GM12878 (cell line): ENCODE data around the gene COL23A1. TPM values are rescaled to one million over a fixed set of nuclear protein-coding genes. Genes with fewer than 3 reads are reported as not detected.

Experiments used
- ATAC-seq: fragments of 200-7000 bp; cut with Tn5 transposase; 3 replicates; pipeline ENCODE4 v1.9.1; 2020; ENCODE audit warnings: mild to moderate bottlenecking, moderate library complexity
- BruUV-seq: library from RNA; stranded (reverse); fragments of 400-500 nt; replicated peaks from 2 replicates; lab custom pipeline; 2021; lab: Mats Ljungman, UMichigan
- CTCF ChIA-PET: fragments of 300-600 bp; sonication (Branson Sonifier 250); formaldehyde crosslinking; extraction: SDS; loops from one replicate; lab custom pipeline; 2021; ENCODE audit warnings: inconsistent platforms; lab: Yijun Ruan, JAX
- POLR2A ChIA-PET: fragments of 350-600 bp; formaldehyde crosslinking; extraction: SDS; loops from one replicate; lab custom pipeline; 2021; ENCODE audit warnings: inconsistent platforms; lab: Charles Lee
- RAD21 ChIA-PET: fragments of 300-600 bp; sonication (Branson Sonifier 250); formaldehyde crosslinking; loops from one replicate; lab custom pipeline; 2023; ENCODE audit warnings: antibody characterized with exemption; ENCODE audit not compliant: unreplicated experiment; lab: Charles Lee
- SMC1A ChIA-PET: fragments of 300-600 bp; sonication (Branson Sonifier 250); formaldehyde crosslinking; loops from one replicate; lab custom pipeline; 2023; ENCODE audit not compliant: unreplicated experiment, uncharacterized antibody; lab: Charles Lee
- DNase-seq: peaks from one replicate; pipeline ENCODE4 v3.0.0-alpha.2; 2011; ENCODE audit warnings: low read depth, low spot score
- FAIRE-seq: peaks from 3 replicates; lab custom pipeline; 2011; peaks lifted over from hg19 to GRCh38; lab: Jason Lieb, UNC
- H2AFZ ChIP-seq: 2 replicates; pipeline ENCODE4 v1.6.0; 2011; ENCODE audit warnings: low read depth, low read length, control low read depth; ENCODE audit not compliant: control insufficient read depth
- H3K27ac ChIP-seq: 2 replicates; pipeline ENCODE4 v1.5.1; 2011; ENCODE audit warnings: control low read depth; ENCODE audit not compliant: control insufficient read depth, insufficient read depth
- H3K27me3 ChIP-seq, 2 experiments: replicated peaks in 1 of 2; 2 replicates each; pipeline versions ENCODE4 v1.6.0 to v1.6.1; 2011; ENCODE audit warnings: low read length in 1 of 2; ENCODE audit not compliant: control insufficient read depth in 2 of 2, insufficient read depth in 2 of 2
- H3K36me3 ChIP-seq, 2 experiments: 2 replicates each; pipeline ENCODE4 v1.5.1; 2011; ENCODE audit warnings: low read length in 1 of 2; ENCODE audit not compliant: control insufficient read depth in 2 of 2, insufficient read depth in 2 of 2
- H3K4me1 ChIP-seq: 2 replicates; pipeline ENCODE4 v1.6.1; 2011; ENCODE audit warnings: mild to moderate bottlenecking, low read length, moderate library complexity, mixed read lengths; ENCODE audit not compliant: control insufficient read depth, insufficient read depth
- H3K4me2 ChIP-seq: 2 replicates; pipeline ENCODE4 v1.6.0; 2011; ENCODE audit warnings: control low read depth; ENCODE audit not compliant: control insufficient read depth, insufficient read depth
- H3K4me3 ChIP-seq: fragments of 200-600 bp; sonication (generic); 2 replicates; pipeline ENCODE4 v1.5.1; 2016
- H3K79me2 ChIP-seq: 2 replicates; pipeline ENCODE4 v1.6.0; 2011; ENCODE audit warnings: low read length; ENCODE audit not compliant: control insufficient read depth, insufficient read depth
- H3K9ac ChIP-seq: 2 replicates; pipeline ENCODE4 v1.8.0; 2011; ENCODE audit warnings: low read length, control low read depth, mixed read lengths; ENCODE audit not compliant: control insufficient read depth, insufficient read depth
- H3K9me3 ChIP-seq: replicated peaks from 3 replicates; pipeline ENCODE4 v1.5.1; 2011; ENCODE audit warnings: mild to moderate bottlenecking, low read length; ENCODE audit not compliant: control insufficient read depth, insufficient read depth
- H4K20me1 ChIP-seq: 2 replicates; pipeline ENCODE4 v1.6.0; 2011; ENCODE audit not compliant: control insufficient read depth, insufficient read depth
- ETV6 ChIP-seq, 2 experiments: fragments of 450-650 bp in 1 of 2; IDR thresholded peaks in 1 of 2; conservative IDR thresholded peaks in 1 of 2; 2 replicates each; pipeline ENCODE4 v1.6.1; 2014; ENCODE audit warnings: antibody characterized with exemption in 1 of 2, borderline replicate concordance in 1 of 2, low read depth in 1 of 2, mild to moderate bottlenecking in 1 of 2, moderate library complexity in 1 of 2
- KAT2A ChIP-seq: conservative IDR thresholded peaks from 2 replicates; pipeline ENCODE4 v1.6.1; 2011; ENCODE audit warnings: low read depth, low read length; ENCODE audit not compliant: control insufficient read depth
- KDM1A ChIP-seq: fragments of 200-600 bp; sonication (generic); IDR thresholded peaks from 2 replicates; pipeline ENCODE4 v1.6.1; 2016; ENCODE audit warnings: borderline replicate concordance
- LARP7 ChIP-seq: fragments of 450-650 bp; IDR thresholded peaks from 2 replicates; pipeline ENCODE4 v1.6.1; 2017; ENCODE audit warnings: mild to moderate bottlenecking
- NR2C1 ChIP-seq: fragments of 450-650 bp; IDR thresholded peaks from 2 replicates; pipeline ENCODE4 v1.6.1; 2017; ENCODE audit warnings: antibody characterized with exemption, mild to moderate bottlenecking, moderate library complexity
- SMAD1 ChIP-seq: fragments of 450-650 bp; IDR thresholded peaks from 2 replicates; pipeline ENCODE4 v1.6.1; 2018; ENCODE audit warnings: mild to moderate bottlenecking, low read depth; ENCODE audit not compliant: partially characterized antibody
- SREBF2 ChIP-seq: IDR thresholded peaks from 2 replicates; pipeline ENCODE4 v1.6.1; 2012; ENCODE audit warnings: mild to moderate bottlenecking, low read length
- TAF1 ChIP-seq: IDR thresholded peaks from 2 replicates; pipeline ENCODE4 v1.6.1; 2011; ENCODE audit warnings: mild to moderate bottlenecking, low read depth, low read length, borderline replicate concordance
- TCF7 ChIP-seq: IDR thresholded peaks from 2 replicates; pipeline ENCODE4 v1.6.1; 2014; ENCODE audit warnings: antibody characterized with exemption, borderline replicate concordance
- ZBTB4 ChIP-seq: fragments of 450-650 bp; formaldehyde crosslinking; IDR thresholded peaks from 2 replicates; pipeline ENCODE4 v1.4.0; 2022; ENCODE audit warnings: mild to moderate bottlenecking, moderate library complexity
- ZNF24 ChIP-seq: fragments of 450-650 bp; IDR thresholded peaks from 2 replicates; pipeline ENCODE4 v1.6.1; 2017; ENCODE audit warnings: antibody characterized with exemption, mild to moderate bottlenecking
- WGBS: methylation state at CpG from one replicate; pipeline ENCODE4 v1.1.6; 2016; ENCODE audit warnings: low lambda C conversion rate; ENCODE audit not compliant: insufficient replicate concordance, insufficient coverage; ENCODE audit errors: missing lambda C conversion rate; 5-methylcytosine and 5-hydroxymethylcytosine counted together
- in situ Hi-C: fragments of 300-500 bp; cut with MboI; formaldehyde crosslinking; loops from 9 replicates; pipeline ENCODE4 v1.14.3; 2018; ENCODE audit warnings: mixed read lengths
- intact Hi-C: fragments of 100-400 bp; cut with micrococcal nuclease; formaldehyde crosslinking; loops from one replicate; pipeline ENCODE4 v1.14.2; 2022; ENCODE audit not compliant: unreplicated experiment
- polyA plus RNA-seq, 11 experiments: library from polyadenylated mRNA; depleted of rRNA in 4 of 11; unstranded in 6 of 11; stranded (reverse) in 5 of 11; fragments of >200 nt; fragmentation: Nextera tagmentation in 4 of 11; fragmentation: Illumina TruSeq in 1 of 11; extraction: Ambion mirVana in 4 of 11; extraction: Trizol in 1 of 11; gene quantifications; 1 replicate in 1 of 11; 2 replicates in 10 of 11; pipeline versions ENCODE4 v1.2.1 to v1.2.3, GENCODE V29; 2011 to 2016; ENCODE audit warnings: inconsistent platforms in 2 of 11, missing spikeins in 2 of 11, low read depth in 1 of 11
- total RNA-seq, 4 experiments: library from RNA; depleted of rRNA in 3 of 4; stranded (reverse); fragments of >200 nt in 3 of 4; fragmentation: Illumina TruSeq in 1 of 4; extraction: Trizol in 1 of 4; gene quantifications; 2 replicates each; pipeline versions ENCODE4 v1.2.1 to v1.2.3, GENCODE V29; 2013 to 2021

The COL23A1 gene
- total and polyA plus RNA-seq, 10 of the 15 experiments (the other 5 are each of a cell fraction or from before 2014, with no cell fraction given) = 0.03 to 0.83 (median 0.09) TPM; not detected in 5

GRCh38 chr5:178352035-178352349 is 238.2 kb downstream of the COL23A1 start:
- ATAC-seq (no peak), DNase-seq (no peak), FAIRE-seq (no peak)
- Histone ChIP-seq H3K9me3 (no peaks in the 10 kb centered on the region), H3K27me3 (no peaks in the 10 kb centered on the region), H4K20me1 (no peaks in the 10 kb centered on the region), H3K4me3 (no peak overlapping the region), H2AFZ (no peak overlapping the region), H3K4me2 (no peak overlapping the region), H3K4me1 (no peaks in the 10 kb centered on the region), H3K36me3 (no peaks in the 10 kb centered on the region), H3K9ac (no peak overlapping the region), H3K79me2 (no peaks in the 10 kb centered on the region), H3K27ac (no peak overlapping the region)
- TF ChIP-seq TAF1 (no peak), NR2C1 (no peak), LARP7 (no peak), KAT2A (no peak), TCF7 (no peak), ETV6 (conservative IDR thresholded peaks at IDR 0.05 in 1 of 2, IDR thresholded peaks at IDR 0.05 in 1 of 2; ENCODE audit: borderline replicate concordance in 1 of 2, low read depth in 1 of 2) (no peak), SREBF2 (no peak), ZNF24 (no peak), KDM1A (no peak), SMAD1 (no peak), ZBTB4 (no peak)
- ChIA-PET RAD21 (no interaction called here), CTCF (no interaction called here), SMC1A (no interaction called here), POLR2A (no interaction called here)
- in situ Hi-C loops (no loop called here), intact Hi-C loops (no loop called here)
- BruUV-seq = no TSS peak
- WGBS = 49% methylated on average over 8 of the region's 8 CpGs
